Uterus (tissue), 4 donors: Measurements from ENCODE around the gene H2AZ2. TPM values are rescaled to one million over a fixed set of nuclear protein-coding genes. Genes with fewer than 3 reads are reported as not detected.

Experiments used
- DNase-seq, 2 donors: peaks; one replicate each; pipeline ENCODE4 v3.0.0-alpha.2; 2019 to 2020
- H3K27ac ChIP-seq, 2 donors: fragments of 200-600 bp; sonication (generic); 1 replicate in 1 of 2; 2 replicates in 1 of 2; pipeline ENCODE4 v1.5.1; 2016 to 2018
- H3K27me3 ChIP-seq, 2 donors: fragments of 200-600 bp; sonication (generic); one replicate each; pipeline ENCODE4 v1.5.1; 2018 to 2019; ENCODE audit warnings: control low read depth in 1 of 2
- H3K36me3 ChIP-seq, 2 donors: fragments of 200-600 bp; sonication (generic); one replicate each; pipeline ENCODE4 v1.5.1; 2019; ENCODE audit warnings: control low read depth in 1 of 2
- H3K4me1 ChIP-seq, 2 donors: fragments of 200-600 bp; sonication (generic); one replicate each; pipeline ENCODE4 v1.5.1; 2018 to 2019; ENCODE audit warnings: control low read depth in 1 of 2
- H3K4me3 ChIP-seq, 2 donors: fragments of 200-600 bp; sonication (generic); 1 replicate in 1 of 2; 2 replicates in 1 of 2; pipeline ENCODE4 v1.5.1; 2018 to 2019; ENCODE audit warnings: mild to moderate bottlenecking in 1 of 2
- H3K9me3 ChIP-seq, 2 donors: fragments of 200-600 bp; sonication (generic); one replicate each; pipeline ENCODE4 v1.5.1; 2019; ENCODE audit warnings: control low read depth in 1 of 2
- POLR2A ChIP-seq, 2 donors: fragments of 450-650 bp; IDR thresholded peaks; one replicate each; pipeline ENCODE4 v1.6.1; 2016; ENCODE audit warnings: antibody characterized with exemption in 2 of 2, mild to moderate bottlenecking in 1 of 2, moderate library complexity in 1 of 2
- intact Hi-C: fragments of 100-400 bp; cut with DNase I; formaldehyde crosslinking; loops from one replicate; pipeline ENCODE4 v1.15.1; 2023; ENCODE audit warnings: low total_unique reads
- total RNA-seq, 4 donors: library from RNA; depleted of rRNA in 3 of 4; stranded (reverse); fragments of >200 nt in 3 of 4; gene quantifications; one replicate each; pipeline versions ENCODE4 v1.1.0 to v1.2.4, GENCODE V29; 2014 to 2023
- TF ChIP-seq, protein P1 (sequence below), 4 experiments: fragments of 200-600 bp in 2 of 4; fragments of 450-650 bp in 2 of 4; sonication (generic) in 2 of 4; IDR thresholded peaks; one replicate each; pipeline ENCODE4 v1.5.1; 2016 to 2019; ENCODE audit warnings: antibody characterized with exemption in 4 of 4, mild to moderate bottlenecking in 2 of 4, moderate library complexity in 1 of 4
- donor health status: DM: yes; HTN: yes; CAD: no.

The H2AZ2 gene
- total RNA-seq, 4 donors from 2014 or later = 77.9 to 270 (median 212) TPM

DNA sequence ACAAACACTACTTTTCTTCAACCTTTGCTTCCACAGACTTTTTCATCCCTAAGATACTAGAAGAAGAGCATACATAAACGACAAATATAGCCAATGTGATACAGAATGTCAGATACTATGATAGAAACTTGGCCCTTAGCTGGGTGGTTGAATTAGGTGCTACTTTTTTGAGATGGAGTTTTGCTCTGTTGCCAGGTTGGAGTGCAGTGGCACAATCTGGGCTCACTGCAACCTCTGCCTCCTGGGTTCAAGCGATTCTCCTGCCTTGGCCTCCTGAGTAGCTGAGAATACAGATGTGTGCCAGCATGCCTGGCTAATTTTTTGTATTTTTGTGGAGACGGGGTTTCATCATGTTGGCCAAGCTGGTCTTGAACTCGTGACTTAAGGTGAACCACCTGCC is 47.9 kb downstream of the H2AZ2 start:
- DNase-seq = no peak
- Histone ChIP-seq H3K4me3 (no peak overlapping the region), H3K27me3 (no peaks in the 10 kb centered on the region), H3K36me3 (no peaks in the 10 kb centered on the region), H3K27ac (no peak overlapping the region), H3K9me3 (no peaks in the 10 kb centered on the region), H3K4me1 (no peaks in the 10 kb centered on the region)
- TF ChIP-seq, protein P1, sequence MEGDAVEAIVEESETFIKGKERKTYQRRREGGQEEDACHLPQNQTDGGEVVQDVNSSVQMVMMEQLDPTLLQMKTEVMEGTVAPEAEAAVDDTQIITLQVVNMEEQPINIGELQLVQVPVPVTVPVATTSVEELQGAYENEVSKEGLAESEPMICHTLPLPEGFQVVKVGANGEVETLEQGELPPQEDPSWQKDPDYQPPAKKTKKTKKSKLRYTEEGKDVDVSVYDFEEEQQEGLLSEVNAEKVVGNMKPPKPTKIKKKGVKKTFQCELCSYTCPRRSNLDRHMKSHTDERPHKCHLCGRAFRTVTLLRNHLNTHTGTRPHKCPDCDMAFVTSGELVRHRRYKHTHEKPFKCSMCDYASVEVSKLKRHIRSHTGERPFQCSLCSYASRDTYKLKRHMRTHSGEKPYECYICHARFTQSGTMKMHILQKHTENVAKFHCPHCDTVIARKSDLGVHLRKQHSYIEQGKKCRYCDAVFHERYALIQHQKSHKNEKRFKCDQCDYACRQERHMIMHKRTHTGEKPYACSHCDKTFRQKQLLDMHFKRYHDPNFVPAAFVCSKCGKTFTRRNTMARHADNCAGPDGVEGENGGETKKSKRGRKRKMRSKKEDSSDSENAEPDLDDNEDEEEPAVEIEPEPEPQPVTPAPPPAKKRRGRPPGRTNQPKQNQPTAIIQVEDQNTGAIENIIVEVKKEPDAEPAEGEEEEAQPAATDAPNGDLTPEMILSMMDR (IDR thresholded peaks at IDR 0.05) = no peak
- no peak for TF ChIP-seq POLR2A (IDR thresholded peaks at IDR 0.05)
- intact Hi-C loops = no loop called here

DNA sequence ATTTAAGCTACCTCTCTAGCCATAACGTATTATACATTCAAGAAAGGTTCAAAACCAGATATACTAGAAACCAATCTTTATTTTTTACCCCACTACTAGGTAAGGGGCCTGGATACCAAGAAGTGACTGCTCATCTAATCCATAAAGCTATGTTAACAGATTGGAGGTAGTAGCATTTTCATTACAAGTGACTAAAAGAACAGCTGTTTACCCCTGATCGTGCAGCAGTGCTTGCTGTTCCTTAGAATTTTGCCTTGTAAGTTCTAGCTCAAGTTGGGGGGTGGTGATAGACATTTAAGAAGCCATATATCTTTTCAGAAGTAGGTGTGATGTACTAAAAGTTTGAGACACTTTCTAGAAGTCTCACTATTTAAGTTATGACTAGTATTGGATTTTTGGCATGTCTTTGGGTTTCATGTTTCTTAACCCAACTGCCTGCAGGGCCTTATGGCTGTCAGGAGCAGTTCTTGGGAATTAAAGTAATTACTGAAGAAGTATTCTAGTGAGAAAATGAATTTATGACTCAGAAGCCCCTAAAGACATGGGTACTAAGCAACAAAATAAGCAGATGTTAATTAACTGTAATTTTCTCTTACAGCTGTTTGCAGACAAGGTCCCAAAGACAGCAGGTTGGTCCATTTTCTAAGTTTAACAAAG is 49.1 kb downstream of the H2AZ2 start:
- H3K9me3 ChIP-seq = no peaks in the 10 kb centered on the region
- no peak for DNase-seq
- no peaks in the 10 kb centered on the region for H3K4me1 ChIP-seq
- intact Hi-C loops = no loop called here
- peak overlapping the region in 1 of 2 donors; percentile 97 for H3K4me3 ChIP-seq
- no peaks in the 10 kb centered on the region for H3K27me3 ChIP-seq
- peak overlapping the region; percentile 96 to 99 for H3K27ac ChIP-seq
- no peak for TF ChIP-seq POLR2A (IDR thresholded peaks at IDR 0.05)
- TF ChIP-seq, protein P1 (IDR thresholded peaks at IDR 0.05) = no peak
- H3K36me3 ChIP-seq = no peaks in the 10 kb centered on the region

DNA sequence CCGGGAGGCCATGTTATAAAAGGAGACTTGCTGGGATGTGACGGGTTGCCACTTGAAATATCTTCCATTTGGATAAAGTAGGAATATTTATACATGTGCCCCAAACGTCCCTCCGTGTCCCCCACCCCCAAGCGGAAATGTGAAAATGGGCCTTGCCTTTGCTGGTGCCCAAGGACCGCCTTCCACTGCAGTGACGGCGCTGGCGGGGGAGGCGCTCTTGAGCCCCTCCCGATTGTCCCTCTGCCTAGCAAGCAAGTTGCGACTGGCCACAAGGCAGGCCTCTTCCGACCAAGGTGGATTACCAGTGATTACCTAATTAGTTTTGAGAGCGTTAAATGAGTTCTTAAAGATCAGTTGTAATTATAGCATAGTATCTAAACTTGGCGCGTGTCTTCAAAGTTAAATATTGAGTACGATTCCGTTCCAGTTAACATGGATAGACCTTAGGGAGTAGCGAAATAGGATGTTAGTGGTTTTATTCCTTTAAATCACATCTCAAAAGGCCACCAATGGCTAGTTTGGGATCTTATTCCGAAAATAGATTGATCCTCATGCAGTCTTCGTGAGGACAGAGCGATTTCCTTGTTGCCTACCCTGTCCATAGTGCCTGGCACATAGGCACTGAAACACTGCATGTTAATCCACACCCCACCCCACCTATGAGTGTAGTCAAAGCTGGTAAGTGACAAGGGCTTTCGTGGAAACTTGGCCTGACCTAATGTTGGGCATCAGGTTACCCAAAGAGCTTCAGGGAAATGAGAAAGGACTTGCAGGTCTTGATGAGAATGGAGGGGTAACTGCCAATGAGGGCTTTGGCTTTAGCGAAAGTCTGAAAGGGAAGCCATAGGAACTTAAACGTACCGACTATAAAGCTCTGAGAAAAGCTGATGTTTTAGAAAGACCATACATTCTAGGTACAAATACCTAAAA is 50.3 kb downstream of the H2AZ2 start:
- TF ChIP-seq POLR2A (IDR thresholded peaks at IDR 0.05) = peak in 1 of 2 donors; percentile 56
- TF ChIP-seq, protein P1 (IDR thresholded peaks at IDR 0.05) = peak in 2 of 4 experiments; percentile 32 to 39

DNA sequence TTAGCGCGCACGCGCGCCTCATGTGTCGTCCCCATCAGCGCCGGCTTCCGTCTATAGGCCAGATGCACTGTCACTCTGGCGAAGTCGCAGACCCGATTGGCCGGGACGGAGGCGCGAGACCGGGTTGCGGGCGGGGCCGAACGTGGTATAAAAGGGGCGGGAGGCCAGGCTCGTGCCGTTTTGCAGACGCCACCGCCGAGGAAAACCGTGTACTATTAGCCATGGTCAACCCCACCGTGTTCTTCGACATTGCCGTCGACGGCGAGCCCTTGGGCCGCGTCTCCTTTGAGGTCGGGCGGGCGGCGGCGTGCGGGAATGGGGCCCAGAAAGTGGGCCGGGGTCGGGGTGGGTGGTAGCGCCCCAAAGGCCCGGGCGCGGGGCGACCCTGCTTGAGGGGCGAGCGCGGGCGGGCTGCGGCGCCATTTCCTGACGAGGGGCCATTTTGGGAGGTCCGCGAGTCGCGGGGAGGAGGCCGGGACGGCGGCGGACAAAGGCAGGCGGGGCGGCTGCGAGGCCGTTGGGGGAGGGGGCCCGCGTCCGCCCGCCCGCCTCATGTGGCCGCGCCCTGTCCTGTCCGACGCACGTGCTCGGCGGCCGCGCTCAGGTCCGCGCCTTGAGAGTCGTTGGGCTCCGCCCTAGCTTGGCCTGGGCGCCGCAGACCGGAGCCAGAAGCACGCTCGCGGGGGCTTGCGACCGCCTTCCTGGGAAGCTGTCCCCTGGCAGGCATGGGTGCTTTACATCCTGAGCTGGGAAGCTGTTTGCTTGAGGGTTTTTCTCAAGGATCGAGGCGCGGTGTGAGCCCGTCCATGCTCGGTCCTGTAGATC is 51.2 kb downstream of the H2AZ2 start, which contains the start of gene PPIA:
PPIA (plus strand) TSS at position 178 of the 825 bp plus-strand sequence; CDS start at position 222, 44 bp downstream.
- peak within 1 kb of the TSS; percentile 60 to 97 for H3K4me3 ChIP-seq
- H3K27me3 ChIP-seq = no peaks in the 10 kb centered on the region
- peak within 1 kb of the TSS; percentile 96 to 99 for H3K27ac ChIP-seq
- H3K36me3 ChIP-seq = no peaks in the 10 kb centered on the region
- peak; percentile 88 to 91 for TF ChIP-seq POLR2A (IDR thresholded peaks at IDR 0.05)
- TF ChIP-seq, protein P1 (IDR thresholded peaks at IDR 0.05) = peak in 1 of 4 experiments; percentile 11
- intact Hi-C loops = no loop called here
- H3K4me1 ChIP-seq = no peaks in the 10 kb centered on the region
- H3K9me3 ChIP-seq = no peaks in the 10 kb centered on the region
- DNase-seq = peak; percentile 98

More for the DNA sequence above, 50.3 kb downstream of the H2AZ2 start:
- peak overlapping the region; percentile 96 to 99 for H3K27ac ChIP-seq
- H3K9me3 ChIP-seq = no peaks in the 10 kb centered on the region
- no peaks in the 10 kb centered on the region for H3K4me1 ChIP-seq
- no peaks in the 10 kb centered on the region for H3K36me3 ChIP-seq
- no peaks in the 10 kb centered on the region for H3K27me3 ChIP-seq
- intact Hi-C loops = no loop called here
- peak overlapping the region; percentile 60 to 97 for H3K4me3 ChIP-seq
- DNase-seq = peak; percentile 85 to 86
